ENCODE results near the gene MRPL19. TPM values are rescaled to one million over a fixed set of nuclear protein-coding genes. Genes with fewer than 3 reads are reported as not detected.

Gene MRPL19
- total and polyA plus RNA-seq, 10 of the 15 experiments (the other 5 are each of a cell fraction or from before 2014, with no cell fraction given) = 13.1 to 99.0 (median 56.6) TPM

- WGBS (ENCODE audit: insufficient coverage, insufficient replicate concordance, low lambda C conversion rate, missing lambda C conversion rate) = 21% methylated on average over 7 of the region's 7 CpGs
- CTCF ChIA-PET = interaction anchor here (0.6 to 3.6 kb wide), 59 partner anchors 11 to 755 kb away, joined by 3 to 76 read pairs (median 4); partner anchors contain the start of gene TACR1
- FAIRE-seq (no peak), ATAC-seq (peak; percentile 25), DNase-seq (ENCODE audit: low read depth, low spot score) (no peak)
- Histone ChIP-seq H3K4me3 (no peak overlapping the region), H3K9me3 (replicated peaks; ENCODE audit: control insufficient read depth, insufficient read depth, low read length) (no peaks in the 10 kb centered on the region), H3K27me3 (replicated peaks in 1 of 2; ENCODE audit: control insufficient read depth in 2 of 2, insufficient read depth in 2 of 2, low read length in 1 of 2) (no peaks in the 10 kb centered on the region), H3K4me2 (ENCODE audit: control insufficient read depth, insufficient read depth) (no peak overlapping the region), H3K79me2 (ENCODE audit: control insufficient read depth, insufficient read depth, low read length) (no peaks in the 10 kb centered on the region), H2AFZ (ENCODE audit: control insufficient read depth, low read depth, low read length) (no peak overlapping the region), H3K9ac (ENCODE audit: control insufficient read depth, insufficient read depth, low read length) (no peak overlapping the region), H4K20me1 (ENCODE audit: control insufficient read depth, insufficient read depth) (no peaks in the 10 kb centered on the region), H3K36me3 (ENCODE audit: control insufficient read depth in 2 of 2, insufficient read depth in 2 of 2, low read length in 1 of 2) (no peaks in the 10 kb centered on the region), H3K4me1 (ENCODE audit: control insufficient read depth, insufficient read depth, low read length) (0 out of 2 replicates have a peak, but pooled peaks cover 2% of the 10 kb centered on the region), H3K27ac (ENCODE audit: control insufficient read depth, insufficient read depth) (no peak overlapping the region)
- RAD21 ChIA-PET (ENCODE audit: unreplicated experiment) = interaction anchor here (0.7 to 2.1 kb wide), 16 partner anchors 11 to 689 kb away, joined by 3 to 25 read pairs (median 6); partner anchors contain the start of gene TACR1
- intact Hi-C loops (cut with micrococcal nuclease; ENCODE audit: unreplicated experiment) (loop anchor here (2.0 to 5.0 kb wide), 4 partner anchors 206 to 691 kb away; no protein-coding TSS in a partner anchor), in situ Hi-C loops (cut with MboI) (loop anchor here (5.0 to 10.0 kb wide), 4 partner anchors 141 to 913 kb away; no protein-coding TSS in a partner anchor)
- SMC1A ChIA-PET (ENCODE audit: uncharacterized antibody, unreplicated experiment) = interaction anchor here (0.5 to 3.1 kb wide), 37 partner anchors 9 to 920 kb away, joined by 3 to 19 read pairs (median 4); partner anchors contain the start of gene TACR1
- BruUV-seq (replicated peaks) = no TSS peak
- POLR2A ChIA-PET = no interaction called here
- TF ChIP-seq STAT3 (IDR thresholded peaks at IDR 0.05; ENCODE audit: low read depth, low read length) (no peak), PRDM15 (CRISPR knock-in tag; IDR thresholded peaks at IDR 0.05) (no peak), PAX8 (IDR thresholded peaks at IDR 0.05) (no peak), NFYB (IDR thresholded peaks at IDR 0.05; ENCODE audit: insufficient read depth, low read depth, low read length) (no peak), MAX (IDR thresholded peaks at IDR 0.05; ENCODE audit: low read depth, low read length) (no peak), ZNF592 (IDR thresholded peaks at IDR 0.05) (no peak), ZNF384 (IDR thresholded peaks at IDR 0.05; ENCODE audit: borderline replicate concordance, low read depth, low read length) (no peak), BHLHE40 (IDR thresholded peaks at IDR 0.05; ENCODE audit: borderline replicate concordance in 1 of 2, low read depth in 2 of 2, low read length in 1 of 2) (no peak), SMAD1 (IDR thresholded peaks at IDR 0.05; ENCODE audit: low read depth, partially characterized antibody) (no peak), NR2C1 (IDR thresholded peaks at IDR 0.05) (no peak), EGR1 (IDR thresholded peaks at IDR 0.05; ENCODE audit: borderline replicate concordance in 1 of 2, low read depth in 2 of 2, low read length in 2 of 2) (no peak), RCOR1 (conservative IDR thresholded peaks at IDR 0.05; ENCODE audit: low read depth, low read length) (no peak), MXI1 (IDR thresholded peaks at IDR 0.05; ENCODE audit: low read depth, low read length) (no peak)
These were observed 38.4 kb upstream of the MRPL19 start for GRCh38 chr2:75607988-75608683.
